Spinal cord (tissue), 10 donors: ENCODE results near the gene POU2F2. TPM values are rescaled to one million over a fixed set of nuclear protein-coding genes. Genes with fewer than 3 reads are reported as not detected.

Source experiments
- DNase-seq, 6 donors: peaks; one replicate each; pipeline versions ENCODE4 v3.0.0 to v3.0.0-alpha.2; 2013 to 2015; ENCODE audit warnings: low spot score in 6 of 6, low read depth in 4 of 6
- H3K27ac ChIP-seq: one replicate; pipeline ENCODE4 v1.5.1; 2013; ENCODE audit warnings: low read depth, low read length, control low read depth
- H3K27me3 ChIP-seq: one replicate; pipeline ENCODE4 v1.6.1; 2013; ENCODE audit warnings: low read length; ENCODE audit not compliant: control insufficient read depth, insufficient read depth
- H3K36me3 ChIP-seq: one replicate; pipeline ENCODE4 v1.6.1; 2013; ENCODE audit warnings: low read length; ENCODE audit not compliant: control insufficient read depth, insufficient read depth
- H3K4me1 ChIP-seq: one replicate; pipeline ENCODE4 v1.6.1; 2013; ENCODE audit warnings: low read length; ENCODE audit not compliant: control insufficient read depth, insufficient read depth
- H3K4me3 ChIP-seq: one replicate; pipeline ENCODE4 v1.5.1; 2013; ENCODE audit warnings: low read depth, low read length, control low read depth
- H3K9me3 ChIP-seq: one replicate; pipeline ENCODE4 v1.6.1; 2013; ENCODE audit warnings: low read length; ENCODE audit not compliant: control insufficient read depth, insufficient read depth
- WGBS: methylation state at CpG from one replicate; pipeline ENCODE4 v1.1.5; 2013; ENCODE audit warnings: missing lambda C conversion rate; ENCODE audit not compliant: insufficient coverage; 5-methylcytosine and 5-hydroxymethylcytosine counted together
- polyA plus RNA-seq, 2 donors: library from polyadenylated mRNA; unstranded; fragments of 120-200 nt; gene quantifications; one replicate each; pipeline ENCODE4 v1.2.1, GENCODE V29; 2013; ENCODE audit not compliant: insufficient read length in 2 of 2
- total RNA-seq, 2 donors: library from RNA; depleted of rRNA in 1 of 2; stranded (reverse); fragments of 120-200 nt in 1 of 2; fragments of >200 nt in 1 of 2; gene quantifications; one replicate each; pipeline versions ENCODE4 v1.2.3 to v1.2.4, GENCODE V29; 2013 to 2014
- donor health status: healthy.

POU2F2 gene
- total and polyA plus RNA-seq, 4 donors = 1.2 to 20.6 (median 10.4) TPM

GRCh38 chr19:42129399-42130253, 2.6 kb downstream of the POU2F2 start:
- no peak overlapping the region for H3K4me3 ChIP-seq
- H3K27ac ChIP-seq = no peak overlapping the region
- H3K9me3 ChIP-seq = no peaks in the 10 kb centered on the region
- peaks cover 31% of the 10 kb centered on the region for H3K4me1 ChIP-seq
- peaks cover 17% of the 10 kb centered on the region for H3K27me3 ChIP-seq
- WGBS = 51% methylated on average over 15 of the region's 20 CpGs
- peak in 2 of 6 donors; percentile 10 to 11 for DNase-seq
- no peaks in the 10 kb centered on the region for H3K36me3 ChIP-seq

DNA sequence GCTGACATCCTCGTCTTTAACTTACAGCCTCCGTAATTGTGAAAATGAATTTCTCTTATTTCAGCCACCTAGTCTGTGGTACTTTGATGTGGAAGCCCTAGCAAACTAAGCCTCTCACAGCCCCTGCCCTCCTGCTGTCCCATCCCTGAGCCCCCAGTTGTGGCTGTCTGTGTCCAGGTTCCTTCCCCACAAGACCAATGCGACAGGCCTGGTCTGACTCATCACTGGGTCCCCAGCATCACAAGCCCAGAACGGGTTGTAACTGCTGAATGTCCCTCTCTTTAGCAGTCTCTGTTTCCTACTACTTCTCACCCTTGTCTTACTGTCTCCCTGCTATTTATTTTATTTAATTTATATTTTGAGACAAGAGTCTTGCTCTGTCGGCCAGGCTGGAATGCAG, 5.7 kb downstream of the POU2F2 start:
- peaks cover 2% of the 10 kb centered on the region for H3K36me3 ChIP-seq
- H3K27me3 ChIP-seq = peaks cover 3% of the 10 kb centered on the region
- no peak overlapping the region for H3K4me3 ChIP-seq
- no peak overlapping the region for H3K27ac ChIP-seq
- H3K9me3 ChIP-seq = no peaks in the 10 kb centered on the region
- 94% methylated on average over 2 of the region's 5 CpGs for WGBS
- DNase-seq = no peak
- peaks cover 7% of the 10 kb centered on the region for H3K4me1 ChIP-seq

DNA sequence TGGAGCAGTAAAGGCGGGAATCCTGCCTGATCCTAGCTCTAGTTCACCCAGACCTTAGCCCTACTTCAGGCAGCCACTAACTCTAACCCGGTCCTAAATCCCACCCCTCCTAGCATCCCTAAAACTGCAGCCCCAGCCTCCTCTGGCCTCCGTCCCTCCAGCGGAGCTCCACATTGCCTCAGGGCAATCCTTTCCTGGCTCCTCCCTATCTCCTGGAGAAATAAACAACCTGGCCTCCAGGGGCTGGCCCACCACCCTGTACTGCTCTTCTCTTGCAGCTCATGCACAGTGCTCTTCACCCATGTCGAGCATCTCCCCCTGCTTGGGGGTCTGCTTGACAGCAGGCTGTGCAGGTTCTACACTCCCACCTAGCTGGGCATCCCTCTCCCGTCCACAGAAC, 6.7 kb downstream of the POU2F2 start:
- no peak overlapping the region for H3K27ac ChIP-seq
- peaks cover 2% of the 10 kb centered on the region for H3K36me3 ChIP-seq
- no peak for DNase-seq
- no peaks in the 10 kb centered on the region for H3K27me3 ChIP-seq
- no peak overlapping the region for H3K4me3 ChIP-seq
- H3K4me1 ChIP-seq = peaks cover 15% of the 10 kb centered on the region
- WGBS = 52% methylated on average over 5 of the region's 6 CpGs
- H3K9me3 ChIP-seq = no peaks in the 10 kb centered on the region

DNA sequence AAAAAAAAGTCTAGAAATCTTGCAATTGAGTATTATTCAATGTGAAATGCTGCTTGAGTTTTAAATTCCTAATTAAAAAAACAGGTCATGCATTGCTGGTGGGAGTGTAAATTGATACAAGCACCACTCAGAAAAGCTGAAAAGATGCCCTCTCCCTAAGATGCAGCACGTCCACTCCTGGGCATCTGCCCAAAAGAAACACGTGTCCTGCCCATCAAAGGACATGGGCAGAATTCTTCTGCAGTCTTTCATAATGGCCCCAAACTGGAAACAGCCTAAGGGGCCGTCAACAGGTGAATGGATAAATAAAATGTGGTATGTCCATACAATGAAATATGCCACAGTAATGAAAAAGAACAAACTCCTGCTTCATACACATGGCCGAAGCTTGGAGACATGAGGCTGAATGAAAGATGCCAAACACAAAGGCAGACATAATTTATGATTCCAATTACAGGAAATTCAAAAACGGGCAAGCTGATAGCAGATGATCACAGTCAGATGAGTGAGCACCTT, 7.8 kb downstream of the POU2F2 start:
- Histone ChIP-seq H3K9me3 (no peaks in the 10 kb centered on the region), H3K4me3 (no peak overlapping the region), H3K4me1 (peaks cover 12% of the 10 kb centered on the region), H3K27me3 (no peaks in the 10 kb centered on the region), H3K27ac (no peak overlapping the region), H3K36me3 (peaks cover 2% of the 10 kb centered on the region)
- no peak for DNase-seq
- WGBS = 60% methylated on average over 1 of the region's 5 CpGs

- WGBS = 100% methylated on average over 1 of the region's 1 CpG
- Histone ChIP-seq H3K4me3 (no peak overlapping the region), H3K4me1 (peaks cover 11% of the 10 kb centered on the region), H3K27ac (no peak overlapping the region), H3K27me3 (no peaks in the 10 kb centered on the region), H3K36me3 (peaks cover 2% of the 10 kb centered on the region), H3K9me3 (no peaks in the 10 kb centered on the region)
- DNase-seq = no peak
Measured at GRCh38 chr19:42123765-42124164, 8.5 kb downstream of the POU2F2 start.

DNA sequence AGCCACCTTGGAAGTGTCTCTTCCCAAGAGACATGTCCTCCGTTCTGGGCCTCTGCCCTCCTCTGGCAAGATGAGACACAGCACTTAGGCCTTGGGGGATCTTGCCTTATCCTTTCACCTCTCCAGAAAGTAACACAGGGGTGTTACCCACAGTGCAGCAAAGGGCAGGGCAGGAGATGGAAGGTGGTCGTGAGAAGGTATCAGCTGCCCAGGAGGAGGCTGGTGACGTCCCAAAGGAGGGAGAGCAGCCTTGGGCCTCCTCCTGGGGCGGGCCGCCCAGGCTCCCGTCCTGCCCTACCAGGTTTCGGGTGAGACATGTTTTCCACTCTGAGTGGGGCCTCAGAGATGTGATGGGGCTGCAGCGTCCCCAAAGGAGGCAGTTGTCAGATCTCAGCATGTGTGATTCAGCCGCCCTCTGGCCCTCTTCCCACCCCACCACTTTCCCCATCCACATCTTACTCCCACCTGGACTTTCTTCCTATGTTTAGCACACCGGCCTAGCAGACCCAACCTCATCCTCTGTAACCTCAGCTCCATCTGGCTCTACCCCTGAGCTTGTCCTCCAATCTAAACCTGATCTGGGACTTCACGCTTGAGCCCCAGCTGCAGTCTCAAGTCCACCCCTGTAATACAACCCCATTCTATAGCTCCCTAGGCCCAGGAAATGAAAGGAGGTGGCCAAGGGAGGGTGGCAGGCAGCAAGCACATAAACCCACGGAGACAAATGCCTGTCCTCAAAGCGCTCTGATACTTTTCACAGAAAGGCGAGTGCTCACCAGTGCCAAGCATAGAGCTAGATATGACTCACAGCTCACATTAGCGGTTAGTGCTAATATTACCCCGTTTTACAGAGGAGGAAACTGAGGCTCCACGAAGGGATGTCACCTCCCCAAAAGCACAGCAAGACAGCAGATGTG, 9.3 kb downstream of the POU2F2 start:
- WGBS = 78% methylated on average over 17 of the region's 17 CpGs

DNA sequence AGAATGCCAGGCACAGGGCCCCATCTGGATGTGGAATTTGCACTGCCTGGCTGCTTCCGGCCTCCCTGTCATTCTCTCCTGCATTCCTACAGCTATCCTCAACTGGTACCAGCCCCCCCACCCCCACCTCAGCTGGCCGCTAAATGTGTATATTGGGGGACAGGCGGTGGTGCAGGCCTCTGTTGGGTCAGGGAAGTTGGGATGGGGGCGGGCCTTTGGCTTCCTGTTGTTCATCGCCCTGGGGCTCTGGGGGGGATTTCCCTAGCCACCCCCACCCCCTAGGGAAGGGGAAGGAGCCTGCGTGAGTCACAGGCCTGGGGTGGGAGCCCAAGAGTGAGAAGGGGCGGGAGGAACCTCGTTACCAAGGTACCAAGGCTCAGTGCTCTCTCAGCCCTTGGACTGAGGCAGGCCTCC, 10.6 kb downstream of the POU2F2 start:
- WGBS = 61% methylated on average over 2 of the region's 8 CpGs
- Histone ChIP-seq H3K4me3 (no peak overlapping the region), H3K27me3 (no peaks in the 10 kb centered on the region), H3K9me3 (no peaks in the 10 kb centered on the region), H3K4me1 (peaks cover 11% of the 10 kb centered on the region), H3K36me3 (peaks cover 10% of the 10 kb centered on the region), H3K27ac (no peak overlapping the region)
- no peak for DNase-seq

More for the DNA sequence above, 9.3 kb downstream of the POU2F2 start:
- no peak overlapping the region for H3K27ac ChIP-seq
- H3K27me3 ChIP-seq = no peaks in the 10 kb centered on the region
- DNase-seq = no peak
- H3K9me3 ChIP-seq = no peaks in the 10 kb centered on the region
- peaks cover 11% of the 10 kb centered on the region for H3K4me1 ChIP-seq
- H3K4me3 ChIP-seq = no peak overlapping the region
- H3K36me3 ChIP-seq = peaks cover 2% of the 10 kb centered on the region

GRCh38 chr19:42121036-42121621, 11.1 kb downstream of the POU2F2 start:
- Histone ChIP-seq H3K27me3 (no peaks in the 10 kb centered on the region), H3K4me3 (no peak overlapping the region), H3K27ac (no peak overlapping the region), H3K4me1 (peaks cover 11% of the 10 kb centered on the region), H3K9me3 (no peaks in the 10 kb centered on the region), H3K36me3 (peaks cover 15% of the 10 kb centered on the region)
- no peak for DNase-seq
- WGBS = 55% methylated on average over 4 of the region's 5 CpGs

DNA sequence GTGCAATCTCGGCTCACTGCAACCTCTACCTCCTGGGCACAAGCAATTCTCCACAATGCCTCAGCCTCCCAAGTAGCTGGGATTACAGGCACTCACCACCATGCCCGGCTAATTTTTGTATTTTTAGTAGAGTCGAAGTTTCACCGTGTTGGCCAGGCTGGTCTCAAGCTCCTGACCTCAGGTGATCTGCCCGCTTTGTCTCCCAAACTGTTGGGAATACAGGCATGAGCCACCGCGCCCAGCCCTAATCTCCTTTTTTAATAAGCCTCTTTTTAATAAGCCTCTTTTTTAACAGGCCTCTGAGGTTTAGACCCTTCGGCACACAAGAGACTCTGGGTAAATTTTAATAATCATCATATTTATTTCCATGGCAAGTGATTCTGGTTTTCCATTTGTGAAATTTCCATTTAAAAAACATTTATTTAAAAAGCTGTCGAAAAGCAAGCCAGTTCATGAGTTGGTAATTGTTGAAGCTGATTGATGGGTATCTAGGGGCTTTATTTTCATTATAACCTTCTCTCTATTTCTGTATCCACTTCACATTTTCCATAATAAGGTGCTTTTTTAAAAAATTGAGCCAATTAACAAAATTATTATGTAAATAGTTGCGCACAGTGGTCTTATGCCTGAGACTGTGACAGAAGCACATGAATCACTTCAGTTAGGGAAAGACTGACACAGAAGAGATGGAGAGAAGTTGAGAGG, 11.8 kb downstream of the POU2F2 start:
- Histone ChIP-seq H3K27me3 (no peaks in the 10 kb centered on the region), H3K36me3 (peaks cover 16% of the 10 kb centered on the region), H3K9me3 (no peaks in the 10 kb centered on the region), H3K4me3 (no peak overlapping the region), H3K27ac (no peak overlapping the region), H3K4me1 (peaks cover 11% of the 10 kb centered on the region)
- WGBS = 85% methylated on average over 5 of the region's 10 CpGs
- DNase-seq = peak in 1 of 6 donors; percentile 68
